Measurements from ENCODE around the gene AUTS2.
"Not testable (repeated sequence)": the region's sequence is repeated elsewhere in the genome, so short reads cannot be mapped to it uniquely, and the experiment has no call there.

The AUTS2 gene

GRCh38 chr7:70592171-70592570 lies 993.9 kb downstream of the AUTS2 start:
- Histone ChIP-seq H2AFZ (ENCODE audit: low read depth, low read length) (no peak overlapping the region), H3K27me3 (ENCODE audit: insufficient read depth, low read length) (no peaks in the 10 kb centered on the region), H3K9me3 (ENCODE audit: low read length) (no peaks in the 10 kb centered on the region), H3K4me1 (ENCODE audit: insufficient read depth, low read length) (peaks cover 52% of the 10 kb centered on the region), H3K36me3 (ENCODE audit: insufficient read depth, low read length) (no peaks in the 10 kb centered on the region), H3K4me3 (ENCODE audit: low read length) (no peak overlapping the region)

DNA sequence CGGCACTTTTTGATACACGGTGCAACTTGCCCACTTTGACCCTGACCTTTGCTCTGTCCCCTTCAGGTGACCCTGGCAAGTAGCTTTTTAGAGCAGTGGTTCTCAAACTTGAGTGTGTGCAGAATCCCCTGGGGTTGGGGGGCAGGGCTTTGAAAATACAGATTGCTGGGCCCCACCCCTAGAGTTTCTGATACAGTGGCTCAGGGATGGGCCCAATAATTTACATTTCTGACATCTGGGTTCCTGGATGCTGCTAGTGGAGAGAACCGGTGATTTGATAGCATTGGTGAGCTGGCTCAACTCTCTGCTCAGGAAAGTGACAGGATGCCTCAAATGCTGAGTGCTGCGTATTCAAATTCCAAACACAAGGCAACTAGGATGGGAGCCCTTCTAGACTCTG lies 995.9 kb downstream of the AUTS2 start:
- Histone ChIP-seq H2AFZ (ENCODE audit: low read depth, low read length) (no peak overlapping the region), H3K27me3 (ENCODE audit: insufficient read depth, low read length) (no peaks in the 10 kb centered on the region), H3K4me3 (ENCODE audit: low read length) (no peak overlapping the region)

DNA sequence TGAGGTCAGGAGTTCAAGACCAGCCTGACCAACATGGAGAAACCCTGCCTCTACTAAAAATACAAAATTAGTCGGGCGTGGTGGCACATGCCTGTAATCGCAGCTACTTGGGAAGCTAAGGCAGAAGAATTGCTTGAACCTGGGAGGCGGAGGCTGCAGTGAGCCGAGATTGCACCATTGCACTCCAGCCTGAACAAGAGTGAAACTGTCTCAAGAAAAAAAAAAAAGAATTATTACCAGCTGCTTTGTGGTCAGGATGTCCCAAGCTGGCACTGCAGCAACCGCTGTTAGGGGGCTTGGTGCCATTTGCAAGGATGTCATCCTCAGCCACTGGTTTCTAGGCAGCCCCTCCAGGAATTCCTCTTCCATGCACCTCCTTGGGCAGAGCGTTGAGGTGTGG lies 996.6 kb downstream of the AUTS2 start:
- H3K9me3 ChIP-seq (ENCODE audit: low read length); H3K27me3 ChIP-seq (ENCODE audit: insufficient read depth, low read length): not testable (repeated sequence)
- H3K4me1 ChIP-seq (ENCODE audit: insufficient read depth, low read length) = peaks cover 49% of the 10 kb centered on the region

More for the DNA sequence above, 995.9 kb downstream of the AUTS2 start:
- no peaks in the 10 kb centered on the region for H3K36me3 ChIP-seq (ENCODE audit: insufficient read depth, low read length)
- no peaks in the 10 kb centered on the region for H3K9me3 ChIP-seq (ENCODE audit: low read length)
- H3K4me1 ChIP-seq (ENCODE audit: insufficient read depth, low read length) = peaks cover 48% of the 10 kb centered on the region

DNA sequence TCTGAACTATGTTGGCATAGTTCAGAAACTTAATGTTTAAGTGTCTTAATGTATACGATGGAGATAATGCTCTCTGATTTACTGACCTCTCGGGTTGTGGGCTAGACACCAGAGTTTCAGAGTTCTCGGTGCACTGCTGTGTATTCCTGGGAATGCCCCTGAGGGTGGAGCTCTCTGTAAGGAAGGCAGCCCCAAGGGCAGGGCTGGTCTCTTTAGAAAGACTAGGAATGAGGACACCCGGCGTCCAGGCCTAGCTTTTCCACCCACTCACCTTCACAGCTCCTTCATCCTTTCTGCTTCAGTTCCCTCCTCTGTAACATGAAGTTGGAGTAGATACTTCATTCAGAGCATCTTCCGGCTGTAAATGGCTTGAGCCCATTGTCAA lies 997.1 kb downstream of the AUTS2 start:
- Histone ChIP-seq H3K9me3 (ENCODE audit: low read length) (no peaks in the 10 kb centered on the region), H2AFZ (ENCODE audit: low read depth, low read length) (no peak overlapping the region), H3K27me3 (ENCODE audit: insufficient read depth, low read length) (no peaks in the 10 kb centered on the region), H3K36me3 (ENCODE audit: insufficient read depth, low read length) (peaks cover 6% of the 10 kb centered on the region), H3K4me1 (ENCODE audit: insufficient read depth, low read length) (peaks cover 47% of the 10 kb centered on the region), H3K4me3 (ENCODE audit: low read length) (peak overlapping the region; percentile 99)

More for the DNA sequence above, 996.6 kb downstream of the AUTS2 start:
- not testable (repeated sequence) for H3K36me3 ChIP-seq (ENCODE audit: insufficient read depth, low read length); H2AFZ ChIP-seq (ENCODE audit: low read depth, low read length)
- H3K4me3 ChIP-seq (ENCODE audit: low read length) = peak overlapping the region; percentile 99

DNA sequence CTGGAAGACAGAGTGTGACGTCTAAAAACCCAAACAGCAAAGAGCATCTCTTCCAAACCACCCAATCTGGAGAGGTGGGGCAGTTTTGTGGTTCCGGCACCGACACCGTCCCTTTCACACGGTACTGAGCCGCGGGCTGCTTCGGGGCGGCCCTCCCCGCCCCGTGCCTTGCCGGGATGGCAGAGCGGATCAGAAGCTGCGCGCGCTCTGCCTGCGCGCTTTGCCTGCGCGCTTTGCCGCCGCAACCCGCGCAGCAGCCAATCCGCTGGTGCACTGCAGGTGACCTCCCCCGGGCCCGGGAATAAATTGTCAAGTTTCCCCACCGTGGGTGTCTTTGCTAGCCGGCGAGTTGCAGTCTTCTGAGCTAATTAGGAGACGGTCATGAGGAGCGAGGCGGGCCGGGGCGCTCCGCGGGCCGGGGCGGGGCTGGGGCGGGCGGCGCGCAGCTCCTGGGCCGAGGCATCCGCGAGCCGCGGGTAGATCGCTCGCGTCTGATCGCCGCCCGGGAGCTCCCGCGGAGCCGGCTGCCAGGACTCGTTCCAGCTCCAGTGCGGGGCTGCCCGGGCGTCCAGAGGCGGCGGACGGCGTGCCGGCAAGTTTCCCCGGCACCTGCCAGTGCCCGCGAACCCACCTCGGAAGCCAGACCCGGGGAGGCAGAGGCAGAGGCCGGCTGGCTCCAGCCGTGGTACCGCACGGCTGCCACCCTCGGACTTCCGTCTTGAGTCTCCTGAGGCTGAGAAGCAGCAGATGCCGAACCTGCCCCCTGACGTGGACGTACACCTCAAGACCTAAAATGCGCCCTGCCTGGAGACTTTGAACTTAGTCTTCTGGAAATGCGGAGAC lies 997.7 kb downstream of the AUTS2 start:
- no peaks in the 10 kb centered on the region for H3K27me3 ChIP-seq (ENCODE audit: insufficient read depth, low read length)
- H2AFZ ChIP-seq (ENCODE audit: low read depth, low read length) = no peak overlapping the region
- peak overlapping the region; percentile 99 for H3K4me3 ChIP-seq (ENCODE audit: low read length)
- peaks cover 11% of the 10 kb centered on the region for H3K36me3 ChIP-seq (ENCODE audit: insufficient read depth, low read length)
- H3K4me1 ChIP-seq (ENCODE audit: insufficient read depth, low read length) = peaks cover 45% of the 10 kb centered on the region
- peaks cover 5% of the 10 kb centered on the region for H3K9me3 ChIP-seq (ENCODE audit: low read length)

- Histone ChIP-seq H3K4me3 (ENCODE audit: low read length) (peak overlapping the region; percentile 99), H2AFZ (ENCODE audit: low read depth, low read length) (no peak overlapping the region), H3K4me1 (ENCODE audit: insufficient read depth, low read length) (peaks cover 45% of the 10 kb centered on the region), H3K9me3 (ENCODE audit: low read length) (peaks cover 9% of the 10 kb centered on the region), H3K27me3 (ENCODE audit: insufficient read depth, low read length) (no peaks in the 10 kb centered on the region), H3K36me3 (ENCODE audit: insufficient read depth, low read length) (peaks cover 16% of the 10 kb centered on the region)
Measured at GRCh38 chr7:70596598-70596913, 998.3 kb downstream of the AUTS2 start.

- Histone ChIP-seq H3K4me3 (ENCODE audit: low read length) (peak overlapping the region; percentile 99), H3K9me3 (ENCODE audit: low read length) (peaks cover 12% of the 10 kb centered on the region), H3K36me3 (ENCODE audit: insufficient read depth, low read length) (peaks cover 19% of the 10 kb centered on the region), H2AFZ (ENCODE audit: low read depth, low read length) (no peak overlapping the region), H3K4me1 (ENCODE audit: insufficient read depth, low read length) (peaks cover 45% of the 10 kb centered on the region), H3K27me3 (ENCODE audit: insufficient read depth, low read length) (no peaks in the 10 kb centered on the region)
Measured at GRCh38 chr7:70597066-70597465, 998.8 kb downstream of the AUTS2 start.

DNA sequence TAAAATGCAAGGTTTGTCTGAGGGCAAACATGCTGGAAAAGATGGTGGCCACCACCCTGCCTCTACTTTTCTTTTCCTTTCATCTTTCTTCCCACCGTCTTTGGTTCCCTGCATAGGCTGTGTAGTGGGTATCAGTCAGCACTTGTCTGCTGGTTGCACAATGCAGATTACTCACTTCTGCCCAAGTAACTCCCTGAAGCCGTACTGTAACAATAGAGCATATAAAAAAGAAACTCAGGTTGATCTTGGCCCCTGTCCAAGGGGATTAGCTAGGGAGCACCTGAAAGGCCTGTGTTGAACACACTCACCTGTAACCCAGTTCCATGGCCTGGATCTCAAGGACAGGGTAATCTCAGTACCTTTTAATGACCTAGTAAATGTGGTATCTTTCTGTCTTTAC lies 1000.7 kb downstream of the AUTS2 start:
- Histone ChIP-seq H3K36me3 (ENCODE audit: insufficient read depth, low read length) (peaks cover 34% of the 10 kb centered on the region), H3K4me3 (ENCODE audit: low read length) (peak overlapping the region; percentile 99), H2AFZ (ENCODE audit: low read depth, low read length) (no peak overlapping the region), H3K27me3 (ENCODE audit: insufficient read depth, low read length) (no peaks in the 10 kb centered on the region), H3K4me1 (ENCODE audit: insufficient read depth, low read length) (peaks cover 38% of the 10 kb centered on the region), H3K9me3 (ENCODE audit: low read length) (peaks cover 15% of the 10 kb centered on the region)

- peaks cover 21% of the 10 kb centered on the region for H3K9me3 ChIP-seq (ENCODE audit: low read length)
- no peak overlapping the region for H2AFZ ChIP-seq (ENCODE audit: low read depth, low read length)
- H3K4me1 ChIP-seq (ENCODE audit: insufficient read depth, low read length) = peaks cover 32% of the 10 kb centered on the region
- H3K36me3 ChIP-seq (ENCODE audit: insufficient read depth, low read length) = peaks cover 41% of the 10 kb centered on the region
- no peaks in the 10 kb centered on the region for H3K27me3 ChIP-seq (ENCODE audit: insufficient read depth, low read length)
- peak overlapping the region; percentile 99 for H3K4me3 ChIP-seq (ENCODE audit: low read length)
Measured at GRCh38 chr7:70599446-70600190, 1001.3 kb downstream of the AUTS2 start.

GRCh38 chr7:70600993-70601392 lies 1002.7 kb downstream of the AUTS2 start:
- Histone ChIP-seq H3K4me1 (ENCODE audit: insufficient read depth, low read length) (peaks cover 24% of the 10 kb centered on the region), H3K4me3 (ENCODE audit: low read length) (no peak overlapping the region), H3K9me3 (ENCODE audit: low read length) (peaks cover 26% of the 10 kb centered on the region), H3K27me3 (ENCODE audit: insufficient read depth, low read length) (no peaks in the 10 kb centered on the region), H3K36me3 (ENCODE audit: insufficient read depth, low read length) (peaks cover 51% of the 10 kb centered on the region), H2AFZ (ENCODE audit: low read depth, low read length) (no peak overlapping the region)

DNA sequence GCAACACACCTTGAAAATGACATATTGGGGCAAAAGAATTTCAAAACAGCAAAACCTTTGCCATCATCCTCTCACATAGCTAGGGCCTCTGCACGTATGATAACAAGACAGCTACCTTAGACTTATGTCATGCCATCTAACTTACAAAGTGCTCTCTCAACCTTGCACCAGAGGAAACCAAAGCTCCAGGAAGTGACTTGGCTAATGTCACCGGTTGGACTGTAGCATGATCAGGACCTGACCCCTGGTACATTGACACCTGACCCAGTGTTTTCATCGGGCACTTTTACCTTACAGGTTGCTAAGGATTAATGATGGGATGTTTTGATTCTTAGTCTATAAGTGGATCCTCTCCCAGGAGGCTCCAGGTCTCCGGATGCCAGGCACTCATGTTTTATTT lies 1003.8 kb downstream of the AUTS2 start:
- Histone ChIP-seq H3K4me1 (ENCODE audit: insufficient read depth, low read length) (peaks cover 20% of the 10 kb centered on the region), H3K9me3 (ENCODE audit: low read length) (peaks cover 26% of the 10 kb centered on the region), H3K36me3 (ENCODE audit: insufficient read depth, low read length) (peaks cover 57% of the 10 kb centered on the region), H2AFZ (ENCODE audit: low read depth, low read length) (no peak overlapping the region), H3K27me3 (ENCODE audit: insufficient read depth, low read length) (no peaks in the 10 kb centered on the region), H3K4me3 (ENCODE audit: low read length) (no peak overlapping the region)

DNA sequence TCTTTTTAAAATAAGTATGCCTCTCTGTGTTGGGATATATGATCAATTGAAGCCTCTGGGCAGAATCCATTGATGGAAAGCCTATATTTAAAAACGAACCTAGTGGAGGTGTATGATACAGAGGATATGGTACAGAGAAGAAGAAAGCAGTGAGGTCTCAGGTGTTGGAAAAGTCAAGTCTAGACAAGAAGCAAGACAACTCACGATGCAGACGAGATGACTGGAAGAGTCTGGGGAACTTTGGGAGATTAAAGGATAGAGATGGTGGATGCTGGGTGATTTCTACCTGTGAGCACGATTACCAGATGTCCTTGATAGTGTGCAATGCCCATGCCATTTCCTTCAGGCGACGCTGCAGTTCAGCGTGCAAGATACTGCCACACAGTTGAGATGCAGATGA lies 1009.0 kb downstream of the AUTS2 start:
- Histone ChIP-seq H3K27me3 (ENCODE audit: insufficient read depth, low read length) (no peaks in the 10 kb centered on the region), H3K36me3 (ENCODE audit: insufficient read depth, low read length) (peaks cover 46% of the 10 kb centered on the region), H2AFZ (ENCODE audit: low read depth, low read length) (no peak overlapping the region), H3K4me1 (ENCODE audit: insufficient read depth, low read length) (peaks cover 14% of the 10 kb centered on the region), H3K4me3 (ENCODE audit: low read length) (no peak overlapping the region), H3K9me3 (ENCODE audit: low read length) (peaks cover 13% of the 10 kb centered on the region)

DNA sequence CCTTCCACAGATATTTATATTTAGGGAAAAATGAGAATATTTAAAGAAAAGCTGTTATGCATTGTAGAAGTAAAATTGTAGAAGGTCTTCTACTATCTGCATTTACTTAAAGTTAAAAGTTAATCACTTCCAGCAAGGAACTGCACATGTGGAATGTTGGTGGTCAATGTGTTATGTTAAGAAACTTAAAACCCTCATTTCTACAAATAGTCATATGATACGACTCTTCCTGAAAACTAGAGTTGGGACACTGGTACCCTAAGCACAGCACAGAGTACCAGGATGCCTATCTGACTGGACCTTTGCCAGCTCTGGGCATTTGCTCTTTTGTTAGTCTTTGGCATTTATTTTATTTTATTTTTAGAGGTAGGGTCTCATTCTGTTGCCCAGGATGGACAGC lies 1009.5 kb downstream of the AUTS2 start:
- Histone ChIP-seq H3K9me3 (ENCODE audit: low read length) (peaks cover 13% of the 10 kb centered on the region), H2AFZ (ENCODE audit: low read depth, low read length) (no peak overlapping the region), H3K4me1 (ENCODE audit: insufficient read depth, low read length) (peaks cover 19% of the 10 kb centered on the region), H3K4me3 (ENCODE audit: low read length) (no peak overlapping the region), H3K27me3 (ENCODE audit: insufficient read depth, low read length) (no peaks in the 10 kb centered on the region), H3K36me3 (ENCODE audit: insufficient read depth, low read length) (peaks cover 44% of the 10 kb centered on the region)

Measured in neuron (in vitro differentiated cells).